Thyroid gland (tissue), 4 donors: Measurements from ENCODE around the gene GNB2.

Experiments
- CTCF ChIP-seq, 6 experiments: fragments of 200-600 bp in 3 of 6; fragments of 450-650 bp in 3 of 6; sonication (generic) in 3 of 6; IDR thresholded peaks; one replicate each; pipeline ENCODE4 v1.5.1; 2016 to 2019; ENCODE audit warnings: antibody characterized with exemption in 6 of 6, mild to moderate bottlenecking in 2 of 6, inconsistent platforms in 1 of 6, moderate library complexity in 1 of 6
- POLR2A ChIP-seq, 2 donors: fragments of 450-650 bp; IDR thresholded peaks; one replicate each; pipeline ENCODE4 v1.6.1; 2017; ENCODE audit warnings: antibody characterized with exemption in 2 of 2, mild to moderate bottlenecking in 2 of 2, moderate library complexity in 1 of 2

GRCh38 chr7:100655908-100656674 is 17.4 kb upstream of the GNB2 start, which contains the start of gene ACTL6B:
- TF ChIP-seq CTCF (IDR thresholded peaks at IDR 0.05) (no peak), POLR2A (IDR thresholded peaks at IDR 0.05) (no peak)
